Adrenal gland (tissue), 5 donors: ENCODE measurements around the gene TMEM214.

ENCODE experiments used
- POLR2A ChIP-seq, 2 donors: fragments of 450-650 bp; IDR thresholded peaks; one replicate each; pipeline ENCODE4 v1.6.1; 2017; ENCODE audit warnings: antibody characterized with exemption in 2 of 2, mild to moderate bottlenecking in 2 of 2, moderate library complexity in 1 of 2
- TF ChIP-seq, protein P1 (sequence below), 6 experiments: fragments of 450-650 bp in 4 of 6; fragments of 200-600 bp in 2 of 6; sonication (generic) in 1 of 6; IDR thresholded peaks; 1 replicate in 5 of 6; 2 replicates in 1 of 6; pipeline versions ENCODE4 v1.5.1 to v1.8.0; 2016 to 2021; ENCODE audit warnings: antibody characterized with exemption in 6 of 6, mild to moderate bottlenecking in 2 of 6, moderate library complexity in 1 of 6
- donor health status: DM: no; HTN: no; CAD: no.

DNA sequence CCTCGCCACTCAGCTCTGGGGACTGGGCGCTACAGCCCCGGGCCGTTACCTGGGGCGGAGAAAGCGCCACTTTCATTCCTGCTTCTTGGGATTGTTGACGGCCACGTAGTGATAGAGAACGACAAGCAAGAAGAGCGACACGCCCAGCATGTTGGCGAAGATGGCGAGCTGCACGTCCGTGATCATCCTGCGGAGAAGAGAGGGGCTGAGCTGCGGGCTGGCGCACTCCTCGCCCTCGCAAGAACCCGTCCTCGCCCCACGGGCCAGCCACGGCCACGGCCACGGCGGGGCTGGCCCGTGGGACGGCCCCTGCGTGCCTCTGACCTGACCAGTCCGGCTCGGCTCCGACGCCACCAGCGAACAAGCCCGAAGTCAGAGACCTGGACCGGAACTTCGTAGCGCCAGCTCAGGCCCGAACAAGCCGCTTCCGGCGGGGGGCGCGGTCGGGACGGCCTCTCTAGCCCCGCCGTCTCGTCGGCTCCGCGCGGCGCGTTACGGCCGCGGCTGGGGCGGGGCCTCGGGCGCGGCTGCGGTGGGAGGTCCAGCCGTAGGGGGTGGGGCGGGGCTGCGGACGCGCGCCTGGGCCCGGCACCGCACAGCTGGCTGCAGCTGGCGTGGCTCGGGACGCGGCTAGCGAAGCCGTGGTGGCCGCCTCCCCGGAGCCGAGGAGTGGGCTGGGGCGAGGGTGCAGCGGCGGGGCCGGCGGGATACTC lies 38.7 kb downstream of the TMEM214 start, which contains the start of gene OST4:
- peak; percentile 63 to 90 for TF ChIP-seq POLR2A (IDR thresholded peaks at IDR 0.05)
- TF ChIP-seq, protein P1, sequence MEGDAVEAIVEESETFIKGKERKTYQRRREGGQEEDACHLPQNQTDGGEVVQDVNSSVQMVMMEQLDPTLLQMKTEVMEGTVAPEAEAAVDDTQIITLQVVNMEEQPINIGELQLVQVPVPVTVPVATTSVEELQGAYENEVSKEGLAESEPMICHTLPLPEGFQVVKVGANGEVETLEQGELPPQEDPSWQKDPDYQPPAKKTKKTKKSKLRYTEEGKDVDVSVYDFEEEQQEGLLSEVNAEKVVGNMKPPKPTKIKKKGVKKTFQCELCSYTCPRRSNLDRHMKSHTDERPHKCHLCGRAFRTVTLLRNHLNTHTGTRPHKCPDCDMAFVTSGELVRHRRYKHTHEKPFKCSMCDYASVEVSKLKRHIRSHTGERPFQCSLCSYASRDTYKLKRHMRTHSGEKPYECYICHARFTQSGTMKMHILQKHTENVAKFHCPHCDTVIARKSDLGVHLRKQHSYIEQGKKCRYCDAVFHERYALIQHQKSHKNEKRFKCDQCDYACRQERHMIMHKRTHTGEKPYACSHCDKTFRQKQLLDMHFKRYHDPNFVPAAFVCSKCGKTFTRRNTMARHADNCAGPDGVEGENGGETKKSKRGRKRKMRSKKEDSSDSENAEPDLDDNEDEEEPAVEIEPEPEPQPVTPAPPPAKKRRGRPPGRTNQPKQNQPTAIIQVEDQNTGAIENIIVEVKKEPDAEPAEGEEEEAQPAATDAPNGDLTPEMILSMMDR (IDR thresholded peaks at IDR 0.05) = peak in 1 of 6 experiments; percentile 3
